Measurements from ENCODE around the gene MAML2. TPM values are rescaled to one million over a fixed set of nuclear protein-coding genes. Genes with fewer than 3 reads are reported as not detected.

MAML2 gene
- total RNA-seq, 3 donors from 2014 or later (not counting 1 experiment from before 2014, with no cell fraction given): 14.2 to 20.5 (median 16.1) TPM

DNA sequence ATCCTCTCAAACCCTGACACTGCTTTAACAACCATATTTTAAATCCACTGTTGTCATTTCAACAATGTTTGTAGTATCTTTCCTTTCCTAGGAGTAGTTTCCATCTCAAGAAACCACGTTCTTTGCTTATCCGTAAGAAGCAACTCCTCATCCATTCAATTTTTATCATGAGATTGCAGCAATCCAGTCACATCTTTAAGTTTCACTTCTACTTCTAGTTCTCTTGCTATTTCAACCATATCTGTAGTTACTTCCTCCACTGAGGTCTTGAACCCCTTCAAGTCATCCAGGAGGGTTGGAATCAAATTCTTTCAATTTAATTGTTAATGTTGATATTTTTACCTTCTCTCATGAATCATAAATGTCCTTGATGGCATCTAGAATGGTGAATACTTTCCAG is 24.3 kb upstream of the MAML2 start:
- intact Hi-C loops (cut with micrococcal nuclease): no loop called here
- DNase-seq (no peak), ATAC-seq (no peak)
- H3K4me3 ChIP-seq (ENCODE audit: low read length): no peak overlapping the region
- peaks cover 45% of the 10 kb centered on the region for H3K36me3 ChIP-seq (ENCODE audit: control insufficient read depth, insufficient read depth, low read length)
- no peak overlapping the region for H3K4me3 Mint-ChIP-seq
- TF ChIP-seq, protein P1, sequence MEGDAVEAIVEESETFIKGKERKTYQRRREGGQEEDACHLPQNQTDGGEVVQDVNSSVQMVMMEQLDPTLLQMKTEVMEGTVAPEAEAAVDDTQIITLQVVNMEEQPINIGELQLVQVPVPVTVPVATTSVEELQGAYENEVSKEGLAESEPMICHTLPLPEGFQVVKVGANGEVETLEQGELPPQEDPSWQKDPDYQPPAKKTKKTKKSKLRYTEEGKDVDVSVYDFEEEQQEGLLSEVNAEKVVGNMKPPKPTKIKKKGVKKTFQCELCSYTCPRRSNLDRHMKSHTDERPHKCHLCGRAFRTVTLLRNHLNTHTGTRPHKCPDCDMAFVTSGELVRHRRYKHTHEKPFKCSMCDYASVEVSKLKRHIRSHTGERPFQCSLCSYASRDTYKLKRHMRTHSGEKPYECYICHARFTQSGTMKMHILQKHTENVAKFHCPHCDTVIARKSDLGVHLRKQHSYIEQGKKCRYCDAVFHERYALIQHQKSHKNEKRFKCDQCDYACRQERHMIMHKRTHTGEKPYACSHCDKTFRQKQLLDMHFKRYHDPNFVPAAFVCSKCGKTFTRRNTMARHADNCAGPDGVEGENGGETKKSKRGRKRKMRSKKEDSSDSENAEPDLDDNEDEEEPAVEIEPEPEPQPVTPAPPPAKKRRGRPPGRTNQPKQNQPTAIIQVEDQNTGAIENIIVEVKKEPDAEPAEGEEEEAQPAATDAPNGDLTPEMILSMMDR (IDR thresholded peaks at IDR 0.05): no peak
- H3K27ac ChIP-seq (ENCODE audit: low read length): no peak overlapping the region
- peak overlapping the region in 1 of 2 donors; percentile 40 for H3K27ac Mint-ChIP-seq
- peaks cover 15% of the 10 kb centered on the region for H3K36me3 Mint-ChIP-seq
- H3K4me1 Mint-ChIP-seq: no peaks in the 10 kb centered on the region
- no peaks in the 10 kb centered on the region for H3K9me3 ChIP-seq (ENCODE audit: control insufficient read depth, insufficient read depth, low read length)
- 38% methylated on average over 2 of the region's 2 CpGs for WGBS (ENCODE audit: insufficient coverage)
- no peaks in the 10 kb centered on the region for H3K9me3 Mint-ChIP-seq
- H3K27me3 ChIP-seq (ENCODE audit: control insufficient read depth, insufficient read depth, low read length): no peaks in the 10 kb centered on the region
- no peaks in the 10 kb centered on the region for H3K4me1 ChIP-seq (ENCODE audit: control insufficient read depth, insufficient read depth, low read length)
- H3K27me3 Mint-ChIP-seq (ENCODE audit: low read depth in 2 of 2): no peaks in the 10 kb centered on the region

DNA sequence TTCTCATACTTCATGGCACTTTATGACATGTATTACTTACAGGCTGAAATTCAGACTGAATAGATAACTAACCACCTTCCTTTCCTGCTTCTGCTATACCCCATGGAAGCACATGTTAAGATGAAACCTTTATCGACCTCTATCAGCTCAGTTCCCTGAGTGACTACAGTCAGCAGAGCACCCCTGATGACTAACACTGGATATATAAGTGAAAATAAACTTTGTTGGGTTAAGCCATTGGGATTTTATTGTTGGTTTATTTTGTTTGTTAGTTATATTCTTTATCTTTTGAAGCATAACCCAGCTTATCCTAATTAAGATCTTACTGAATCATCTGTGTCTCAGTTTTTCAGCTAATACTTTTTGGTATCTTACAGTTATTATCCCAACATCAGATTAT is 23.0 kb upstream of the MAML2 start:
- no peak overlapping the region for H3K27ac ChIP-seq (ENCODE audit: low read length)
- Mint-ChIP-seq H3K36me3 (peaks cover 15% of the 10 kb centered on the region), H3K27me3 (ENCODE audit: low read depth in 2 of 2) (no peaks in the 10 kb centered on the region), H3K4me1 (no peaks in the 10 kb centered on the region), H3K4me3 (no peak overlapping the region), H3K27ac (no peak overlapping the region), H3K9me3 (no peaks in the 10 kb centered on the region)
- no peaks in the 10 kb centered on the region for H3K27me3 ChIP-seq (ENCODE audit: control insufficient read depth, insufficient read depth, low read length)
- no peak for ATAC-seq
- no peaks in the 10 kb centered on the region for H3K9me3 ChIP-seq (ENCODE audit: control insufficient read depth, insufficient read depth, low read length)
- peaks cover 44% of the 10 kb centered on the region for H3K36me3 ChIP-seq (ENCODE audit: control insufficient read depth, insufficient read depth, low read length)
- WGBS (ENCODE audit: insufficient coverage): 100% methylated on average over 1 of the region's 1 CpG
- H3K4me1 ChIP-seq (ENCODE audit: control insufficient read depth, insufficient read depth, low read length): no peaks in the 10 kb centered on the region
- DNase-seq: no peak
- TF ChIP-seq, protein P1 (IDR thresholded peaks at IDR 0.05): no peak
- H3K4me3 ChIP-seq (ENCODE audit: low read length): no peak overlapping the region
- intact Hi-C loops (cut with micrococcal nuclease): no loop called here

DNA sequence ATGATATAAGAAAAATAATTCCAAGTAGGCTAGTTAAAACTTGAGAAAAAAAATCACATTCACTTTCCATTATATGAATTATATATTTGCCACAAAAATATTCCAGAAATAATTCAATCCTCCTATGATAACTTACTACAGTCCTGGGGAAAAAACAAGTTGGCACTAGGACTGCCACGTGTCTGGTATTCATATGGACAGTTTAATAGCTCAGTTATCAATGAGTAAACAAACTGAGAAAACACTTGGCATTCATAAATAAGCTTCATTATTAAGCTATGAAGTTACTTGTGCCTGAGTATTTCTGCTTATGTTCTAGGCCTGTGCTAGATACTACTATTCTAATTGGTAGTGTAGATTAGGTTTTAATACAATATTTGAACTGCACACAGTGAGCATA is 22.5 kb upstream of the MAML2 start:
- no peaks in the 10 kb centered on the region for H3K4me1 Mint-ChIP-seq
- ATAC-seq (no peak), DNase-seq (no peak)
- Histone ChIP-seq H3K4me3 (ENCODE audit: low read length) (no peak overlapping the region), H3K27ac (ENCODE audit: low read length) (no peak overlapping the region), H3K9me3 (ENCODE audit: control insufficient read depth, insufficient read depth, low read length) (no peaks in the 10 kb centered on the region), H3K27me3 (ENCODE audit: control insufficient read depth, insufficient read depth, low read length) (no peaks in the 10 kb centered on the region), H3K4me1 (ENCODE audit: control insufficient read depth, insufficient read depth, low read length) (no peaks in the 10 kb centered on the region), H3K36me3 (ENCODE audit: control insufficient read depth, insufficient read depth, low read length) (peaks cover 45% of the 10 kb centered on the region)
- peaks cover 11% of the 10 kb centered on the region for H3K36me3 Mint-ChIP-seq
- H3K4me3 Mint-ChIP-seq: no peak overlapping the region
- TF ChIP-seq, protein P1 (IDR thresholded peaks at IDR 0.05): no peak
- H3K9me3 Mint-ChIP-seq: no peaks in the 10 kb centered on the region
- H3K27ac Mint-ChIP-seq: no peak overlapping the region
- intact Hi-C loops (cut with micrococcal nuclease): no loop called here
- WGBS (ENCODE audit: insufficient coverage): 100% methylated on average over 1 of the region's 1 CpG
- no peaks in the 10 kb centered on the region for H3K27me3 Mint-ChIP-seq (ENCODE audit: low read depth in 2 of 2)

DNA sequence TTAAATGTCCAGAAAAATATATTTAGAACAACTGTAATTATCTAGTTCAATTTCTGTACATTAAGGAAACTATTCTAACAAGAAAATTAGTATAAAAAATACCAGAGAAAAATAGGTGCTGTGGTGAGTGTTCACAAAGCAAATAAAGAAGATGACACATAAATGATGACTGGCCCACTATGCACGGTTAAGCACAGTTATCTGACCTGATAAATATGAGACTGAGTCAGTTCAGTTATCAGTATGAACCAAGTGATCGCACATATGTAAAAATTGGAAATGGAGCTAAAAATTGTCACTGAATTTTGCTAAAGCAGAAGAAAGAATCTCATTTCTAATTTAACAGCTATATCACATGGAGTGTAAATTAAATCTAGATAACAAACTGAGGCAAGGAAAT is 18.8 kb upstream of the MAML2 start:
- WGBS (ENCODE audit: insufficient coverage): 83% methylated on average over 1 of the region's 2 CpGs
- DNase-seq: no peak
- Mint-ChIP-seq H3K27me3 (ENCODE audit: low read depth in 2 of 2) (no peaks in the 10 kb centered on the region), H3K4me3 (no peak overlapping the region), H3K4me1 (peaks cover 6 to 11% of the 10 kb centered on the region in 2 donors), H3K36me3 (peaks cover 8% of the 10 kb centered on the region), H3K27ac (no peak overlapping the region), H3K9me3 (no peaks in the 10 kb centered on the region)
- no peaks in the 10 kb centered on the region for H3K4me1 ChIP-seq (ENCODE audit: control insufficient read depth, insufficient read depth, low read length)
- no peak overlapping the region for H3K27ac ChIP-seq (ENCODE audit: low read length)
- H3K9me3 ChIP-seq (ENCODE audit: control insufficient read depth, insufficient read depth, low read length): no peaks in the 10 kb centered on the region
- no peaks in the 10 kb centered on the region for H3K27me3 ChIP-seq (ENCODE audit: control insufficient read depth, insufficient read depth, low read length)
- ATAC-seq: no peak
- peaks cover 52% of the 10 kb centered on the region for H3K36me3 ChIP-seq (ENCODE audit: control insufficient read depth, insufficient read depth, low read length)
- TF ChIP-seq, protein P1 (IDR thresholded peaks at IDR 0.05): no peak
- intact Hi-C loops (cut with micrococcal nuclease): no loop called here
- H3K4me3 ChIP-seq (ENCODE audit: low read length): no peak overlapping the region
